HL-60 (cell line): ENCODE results near the gene CMPK2.

Source experiments
- DNase-seq, 2 experiments: peaks; one replicate each; pipeline ENCODE4 v3.0.0-alpha.2; 2010 to 2020; ENCODE audit warnings: low read depth in 1 of 2, low spot score in 1 of 2
- H3K27ac ChIP-seq: fragments of 250-450 bp; sonication (Bioruptor Pico); replicated peaks from 2 replicates; pipeline ENCODE4 v1.5.1; 2020; ENCODE audit warnings: mild to moderate bottlenecking, moderate library complexity
- H3K27me3 ChIP-seq: fragments of 250-450 bp; sonication (Bioruptor Pico); 2 replicates; pipeline ENCODE4 v1.5.1; 2021; ENCODE audit warnings: mild to moderate bottlenecking, moderate library complexity; ENCODE audit not compliant: insufficient read depth, poor library complexity, severe bottlenecking
- H3K4me3 ChIP-seq: replicated peaks from 2 replicates; pipeline ENCODE4 v1.5.1; 2011; ENCODE audit warnings: mild to moderate bottlenecking, control low read depth, low read length; ENCODE audit not compliant: insufficient read depth
- CTCF ChIP-seq: IDR thresholded peaks from one replicate; pipeline ENCODE4 v1.5.1; 2011; ENCODE audit warnings: low read length, control low read depth, inconsistent platforms; ENCODE audit not compliant: insufficient read depth
- GABPA ChIP-seq: IDR thresholded peaks from 2 replicates; pipeline ENCODE4 v1.6.1; 2012; ENCODE audit warnings: low read depth
- POLR2AphosphoS5 ChIP-seq: IDR thresholded peaks from 2 replicates; pipeline ENCODE4 v1.6.1; 2012; ENCODE audit warnings: low read depth
- REST ChIP-seq: IDR thresholded peaks from 2 replicates; pipeline ENCODE4 v1.6.1; 2012; ENCODE audit warnings: low read depth; ENCODE audit not compliant: insufficient replicate concordance
- SPI1 ChIP-seq: IDR thresholded peaks from 2 replicates; pipeline ENCODE4 v1.6.1; 2012; ENCODE audit warnings: low read depth, mild to moderate bottlenecking, borderline replicate concordance

CMPK2 gene

DNA sequence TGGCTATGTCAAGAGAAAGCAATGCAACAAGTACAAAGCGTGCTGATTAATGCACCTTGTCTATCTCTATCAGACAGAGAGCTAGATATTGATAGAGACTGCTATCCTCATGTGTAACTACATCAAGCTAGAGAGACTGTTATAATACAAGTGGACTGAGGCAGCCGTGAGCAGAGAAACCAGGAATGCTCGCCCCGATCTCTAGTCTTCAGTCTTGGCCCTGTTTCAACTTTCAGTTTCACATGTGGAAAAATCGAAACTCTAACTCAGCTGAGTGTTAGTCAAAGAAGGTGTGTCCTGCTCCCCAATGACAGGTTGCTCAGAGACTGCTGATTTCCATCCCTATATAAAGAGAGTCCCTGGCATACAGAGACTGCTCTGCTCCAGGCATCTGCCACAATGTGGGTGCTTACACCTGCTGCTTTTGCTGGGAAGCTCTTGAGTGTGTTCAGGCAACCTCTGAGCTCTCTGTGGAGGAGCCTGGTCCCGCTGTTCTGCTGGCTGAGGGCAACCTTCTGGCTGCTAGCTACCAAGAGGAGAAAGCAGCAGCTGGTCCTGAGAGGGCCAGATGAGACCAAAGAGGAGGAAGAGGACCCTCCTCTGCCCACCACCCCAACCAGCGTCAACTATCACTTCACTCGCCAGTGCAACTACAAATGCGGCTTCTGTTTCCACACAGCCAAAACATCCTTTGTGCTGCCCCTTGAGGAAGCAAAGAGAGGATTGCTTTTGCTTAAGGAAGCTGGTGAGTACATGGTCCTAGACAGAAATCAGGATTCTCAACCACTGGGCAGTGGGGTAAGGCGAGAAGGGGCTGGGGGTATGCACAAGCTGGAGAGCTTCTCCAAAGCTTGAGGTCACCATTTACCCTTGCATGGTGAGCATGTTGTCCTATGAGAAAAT lies 11.9 kb upstream of the CMPK2 start, which contains the start of gene RSAD2:
RSAD2 (plus strand) TSS at position 376 of the 903 bp plus-strand sequence; CDS start at position 400, 24 bp downstream.
- TF ChIP-seq CTCF (no peak), POLR2AphosphoS5 (no peak), REST (no peak), GABPA (no peak), SPI1 (no peak)
- DNase-seq: no peak
- H3K4me3 ChIP-seq: peak within 1 kb of the TSS; percentile 32

DNA sequence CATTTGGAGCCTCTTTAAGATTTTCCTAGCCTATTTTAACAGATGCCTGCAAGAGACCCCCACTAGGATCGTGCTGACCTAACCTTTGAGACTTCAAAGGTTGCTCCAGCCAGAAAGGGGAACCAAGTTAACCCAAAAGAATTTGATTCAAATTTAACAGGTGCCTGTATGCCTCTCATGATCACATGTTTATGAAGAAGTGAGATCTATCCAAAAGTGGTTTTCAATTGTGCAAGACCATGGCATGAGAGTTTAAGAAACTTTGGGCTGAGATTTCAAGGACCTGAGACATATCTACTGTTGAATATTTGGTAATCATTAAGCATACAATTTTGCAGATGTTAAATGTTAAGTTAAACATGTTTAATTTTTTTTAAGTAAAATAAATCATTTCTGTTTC lies 10.6 kb upstream of the CMPK2 start:
- TF ChIP-seq POLR2AphosphoS5 (no peak), REST (no peak), CTCF (no peak), SPI1 (no peak), GABPA (no peak)

More for the DNA sequence above, 11.9 kb upstream of the CMPK2 start, which contains the start of gene RSAD2:
- H3K27ac ChIP-seq: no peak within 1 kb of the TSS
- H3K27me3 ChIP-seq: no peaks in the 10 kb centered on the region

GRCh38 chr2:6874032-6874431 lies 8.3 kb upstream of the CMPK2 start:
- no peak for DNase-seq
- Histone ChIP-seq H3K4me3 (no peak overlapping the region), H3K27ac (no peak overlapping the region), H3K27me3 (no peaks in the 10 kb centered on the region)
- TF ChIP-seq GABPA (no peak), POLR2AphosphoS5 (no peak), CTCF (no peak)

More for the DNA sequence above, 10.6 kb upstream of the CMPK2 start:
- H3K27ac ChIP-seq: no peak overlapping the region
- no peak for DNase-seq
- no peaks in the 10 kb centered on the region for H3K27me3 ChIP-seq
- H3K4me3 ChIP-seq: no peak overlapping the region
